Measurements from ENCODE around the gene C1QTNF5.

Gene C1QTNF5

DNA sequence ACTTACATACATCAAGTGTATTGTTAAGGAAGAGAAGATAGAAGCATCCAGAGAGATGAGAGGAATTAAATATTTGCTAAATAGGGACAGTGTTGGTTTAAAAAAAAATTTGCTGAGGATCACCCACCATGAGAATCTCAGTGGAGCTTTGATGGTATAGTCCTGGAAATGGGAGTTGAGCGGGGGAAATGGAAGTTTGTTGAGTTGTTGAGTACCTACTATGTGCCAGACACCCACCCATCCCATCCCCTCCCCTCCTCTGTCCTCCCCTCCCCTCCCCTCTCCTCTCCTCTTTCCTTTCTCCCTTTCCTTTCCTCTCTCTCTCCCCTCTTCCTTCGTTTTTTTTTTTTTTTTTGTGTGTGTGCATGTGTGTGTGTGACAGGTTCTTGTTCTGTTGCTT lies 10.5 kb upstream of the C1QTNF5 start:
- no peak overlapping the region for H3K4me3 ChIP-seq (ENCODE audit: low read depth, low read length)
- no peak for DNase-seq
- H3K79me1 ChIP-seq (ENCODE audit: low read length) = no peaks in the 10 kb centered on the region
- H3K36me3 ChIP-seq (ENCODE audit: control insufficient read depth in 1 of 2, insufficient read depth in 2 of 2, low read length in 2 of 2) = no peaks in the 10 kb centered on the region
- H4K8ac ChIP-seq (ENCODE audit: low read depth, low read length) = no peak overlapping the region
- no peak overlapping the region for H4K91ac ChIP-seq (ENCODE audit: low read depth, low read length)
- no peak overlapping the region for H3K9ac ChIP-seq (ENCODE audit: low read length)
- no CpG with 5 or more reads among the region's 2 CpGs for WGBS (ENCODE audit: extremely low coverage, insufficient coverage, insufficient read length)
- no peaks in the 10 kb centered on the region for H3K4me1 ChIP-seq (ENCODE audit: control insufficient read depth in 1 of 2, insufficient read depth in 2 of 2, low read length in 2 of 2)
- no peaks in the 10 kb centered on the region for H3K9me3 ChIP-seq (ENCODE audit: insufficient read depth, low read depth, low read length)
- H3K14ac ChIP-seq (ENCODE audit: low read length) = no peak overlapping the region
- no peaks in the 10 kb centered on the region for H3K79me2 ChIP-seq (ENCODE audit: control insufficient read depth, insufficient read depth, low read length, poor library complexity)
- no peak overlapping the region for H3K18ac ChIP-seq (ENCODE audit: low read length)
- H4K12ac ChIP-seq (ENCODE audit: low read depth, low read length) = no peak overlapping the region
- no peak overlapping the region for H2BK5ac ChIP-seq (ENCODE audit: low read depth, low read length, poor library complexity)
- H3K23ac ChIP-seq (ENCODE audit: low read length) = no peak overlapping the region
- no peak overlapping the region for H3K27ac ChIP-seq (ENCODE audit: low read depth, low read length)
- no peak overlapping the region for H3K4me2 ChIP-seq (ENCODE audit: low read length)
- no peak overlapping the region for H2AK5ac ChIP-seq (ENCODE audit: low read length)
- no peaks in the 10 kb centered on the region for H3K27me3 ChIP-seq (ENCODE audit: insufficient read depth, low read length)
- no peak overlapping the region for H2AFZ ChIP-seq (ENCODE audit: insufficient read depth, low read length, poor library complexity)
- H3K4ac ChIP-seq (ENCODE audit: low read depth, low read length) = no peak overlapping the region
- H2BK120ac ChIP-seq (ENCODE audit: insufficient read depth, low read length, poor library complexity) = no peak overlapping the region
- no peak overlapping the region for H2BK12ac ChIP-seq (ENCODE audit: low read length)

DNA sequence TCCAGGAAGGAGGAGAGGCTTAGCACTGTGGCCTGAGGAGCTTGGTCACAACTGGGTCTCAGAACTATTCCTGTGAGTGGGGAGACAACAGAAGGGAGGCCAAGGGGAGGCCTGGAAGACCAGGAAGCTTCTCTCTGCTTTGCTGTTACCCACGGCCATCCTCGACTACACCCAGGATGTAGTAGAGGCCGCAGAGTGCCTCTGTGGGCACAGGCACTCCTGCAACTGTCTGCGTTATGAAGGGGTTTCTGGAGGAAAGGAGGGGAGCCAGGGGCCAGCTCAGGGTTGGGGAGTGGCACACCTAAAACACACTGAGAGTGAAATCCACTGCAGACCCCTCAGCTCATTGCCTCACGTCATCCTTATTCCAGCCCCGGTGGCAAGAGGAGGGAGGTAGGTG lies 9.6 kb upstream of the C1QTNF5 start:
- Histone ChIP-seq H4K8ac (ENCODE audit: low read depth, low read length) (no peak overlapping the region), H3K14ac (ENCODE audit: low read length) (no peak overlapping the region), H3K4me1 (ENCODE audit: control insufficient read depth in 1 of 2, insufficient read depth in 2 of 2, low read length in 2 of 2) (no peaks in the 10 kb centered on the region), H3K79me1 (ENCODE audit: low read length) (no peaks in the 10 kb centered on the region), H2AFZ (ENCODE audit: insufficient read depth, low read length, poor library complexity) (no peak overlapping the region), H3K4ac (ENCODE audit: low read depth, low read length) (no peak overlapping the region), H2AK5ac (ENCODE audit: low read length) (no peak overlapping the region), H4K12ac (ENCODE audit: low read depth, low read length) (no peak overlapping the region), H3K23ac (ENCODE audit: low read length) (no peak overlapping the region), H3K79me2 (ENCODE audit: control insufficient read depth, insufficient read depth, low read length, poor library complexity) (no peaks in the 10 kb centered on the region), H2BK5ac (ENCODE audit: low read depth, low read length, poor library complexity) (no peak overlapping the region), H3K9ac (ENCODE audit: low read length) (no peak overlapping the region), H2BK120ac (ENCODE audit: insufficient read depth, low read length, poor library complexity) (no peak overlapping the region), H3K9me3 (ENCODE audit: insufficient read depth, low read depth, low read length) (no peaks in the 10 kb centered on the region), H3K27me3 (ENCODE audit: insufficient read depth, low read length) (no peaks in the 10 kb centered on the region), H3K4me3 (ENCODE audit: low read depth, low read length) (no peak overlapping the region), H3K36me3 (ENCODE audit: control insufficient read depth in 1 of 2, insufficient read depth in 2 of 2, low read length in 2 of 2) (no peaks in the 10 kb centered on the region), H4K91ac (ENCODE audit: low read depth, low read length) (no peak overlapping the region), H2BK12ac (ENCODE audit: low read length) (no peak overlapping the region), H3K4me2 (ENCODE audit: low read length) (no peak overlapping the region), H3K18ac (ENCODE audit: low read length) (no peak overlapping the region), H3K27ac (ENCODE audit: low read depth, low read length) (no peak overlapping the region)
- no CpG with 5 or more reads among the region's 6 CpGs for WGBS (ENCODE audit: extremely low coverage, insufficient coverage, insufficient read length)
- no peak for DNase-seq

DNA sequence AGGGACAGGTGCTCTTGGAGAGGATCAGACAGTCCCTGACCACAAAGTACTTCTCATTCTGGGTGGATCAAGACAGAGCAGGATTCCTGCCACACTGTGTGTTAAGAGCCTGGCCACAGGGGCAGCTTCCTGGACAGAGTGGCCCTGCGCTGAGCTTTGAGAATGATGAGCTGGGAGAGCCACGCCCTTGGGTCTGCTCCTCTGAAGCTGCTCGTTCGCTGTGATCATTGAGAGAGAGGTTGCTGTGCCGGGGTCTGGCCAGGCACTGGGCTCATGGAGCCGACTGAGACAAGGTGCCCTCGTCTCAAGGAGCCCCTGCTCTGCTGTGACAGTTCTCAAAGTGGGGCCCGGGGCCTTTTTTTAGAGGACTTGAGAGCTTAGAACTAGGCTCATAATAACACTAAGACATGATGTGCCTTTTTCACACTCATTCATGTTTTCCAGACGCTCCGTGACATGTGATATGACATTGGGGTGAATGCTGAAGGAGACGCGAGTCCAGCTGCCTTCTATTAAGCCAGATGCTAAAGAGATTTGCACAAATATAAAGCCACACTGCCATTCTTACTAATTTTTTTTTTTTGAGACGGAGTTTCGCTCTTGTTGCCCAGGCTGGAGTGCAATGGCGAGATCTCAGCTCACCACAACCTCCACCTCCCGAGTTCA lies 7.4 kb upstream of the C1QTNF5 start:
- Histone ChIP-seq H4K8ac (ENCODE audit: low read depth, low read length) (no peak overlapping the region), H3K4ac (ENCODE audit: low read depth, low read length) (no peak overlapping the region), H3K9ac (ENCODE audit: low read length) (no peak overlapping the region), H2BK12ac (ENCODE audit: low read length) (no peak overlapping the region), H3K4me3 (ENCODE audit: low read depth, low read length) (no peak overlapping the region), H2AFZ (ENCODE audit: insufficient read depth, low read length, poor library complexity) (no peak overlapping the region), H2BK5ac (ENCODE audit: low read depth, low read length, poor library complexity) (no peak overlapping the region), H2AK5ac (ENCODE audit: low read length) (no peak overlapping the region), H3K4me1 (ENCODE audit: control insufficient read depth in 1 of 2, insufficient read depth in 2 of 2, low read length in 2 of 2) (no peaks in the 10 kb centered on the region), H3K18ac (ENCODE audit: low read length) (no peak overlapping the region), H3K79me1 (ENCODE audit: low read length) (no peaks in the 10 kb centered on the region), H3K4me2 (ENCODE audit: low read length) (no peak overlapping the region), H3K36me3 (ENCODE audit: control insufficient read depth in 1 of 2, insufficient read depth in 2 of 2, low read length in 2 of 2) (no peaks in the 10 kb centered on the region), H3K27me3 (ENCODE audit: insufficient read depth, low read length) (no peaks in the 10 kb centered on the region), H4K91ac (ENCODE audit: low read depth, low read length) (no peak overlapping the region), H3K9me3 (ENCODE audit: insufficient read depth, low read depth, low read length) (no peaks in the 10 kb centered on the region), H3K14ac (ENCODE audit: low read length) (no peak overlapping the region), H4K12ac (ENCODE audit: low read depth, low read length) (no peak overlapping the region), H2BK120ac (ENCODE audit: insufficient read depth, low read length, poor library complexity) (no peak overlapping the region), H3K27ac (ENCODE audit: low read depth, low read length) (no peak overlapping the region), H3K79me2 (ENCODE audit: control insufficient read depth, insufficient read depth, low read length, poor library complexity) (no peaks in the 10 kb centered on the region), H3K23ac (ENCODE audit: low read length) (no peak overlapping the region)
- no peak for DNase-seq
- no CpG with 5 or more reads among the region's 16 CpGs for WGBS (ENCODE audit: extremely low coverage, insufficient coverage, insufficient read length)

DNA sequence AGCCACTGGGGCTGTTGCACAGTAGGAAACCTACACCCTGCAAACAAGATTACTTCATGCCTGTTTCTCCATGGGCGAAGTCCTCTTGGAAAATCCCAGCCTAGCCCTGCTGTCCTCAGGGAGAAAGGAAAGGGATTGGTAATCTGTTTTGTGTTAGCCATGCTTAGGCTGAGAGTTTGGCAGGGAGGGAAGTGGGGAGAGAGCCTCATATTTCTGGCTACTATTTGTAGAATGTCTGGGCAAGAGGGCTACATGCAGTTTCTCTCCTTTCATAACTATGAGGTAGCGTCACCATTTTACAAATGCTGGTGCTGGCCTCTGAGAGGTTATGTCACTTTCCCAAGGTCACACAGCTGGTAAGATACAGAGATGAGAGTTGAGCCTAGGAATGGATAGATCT lies 6.6 kb upstream of the C1QTNF5 start:
- Histone ChIP-seq H3K4me2 (ENCODE audit: low read length) (no peak overlapping the region), H3K27me3 (ENCODE audit: insufficient read depth, low read length) (no peaks in the 10 kb centered on the region), H4K91ac (ENCODE audit: low read depth, low read length) (no peak overlapping the region), H2BK120ac (ENCODE audit: insufficient read depth, low read length, poor library complexity) (no peak overlapping the region), H3K4me1 (ENCODE audit: control insufficient read depth in 1 of 2, insufficient read depth in 2 of 2, low read length in 2 of 2) (no peaks in the 10 kb centered on the region), H3K14ac (ENCODE audit: low read length) (no peak overlapping the region), H2BK12ac (ENCODE audit: low read length) (no peak overlapping the region), H3K4ac (ENCODE audit: low read depth, low read length) (no peak overlapping the region), H3K27ac (ENCODE audit: low read depth, low read length) (no peak overlapping the region), H4K8ac (ENCODE audit: low read depth, low read length) (no peak overlapping the region), H3K9me3 (ENCODE audit: insufficient read depth, low read depth, low read length) (no peaks in the 10 kb centered on the region), H4K12ac (ENCODE audit: low read depth, low read length) (no peak overlapping the region), H3K79me2 (ENCODE audit: control insufficient read depth, insufficient read depth, low read length, poor library complexity) (no peaks in the 10 kb centered on the region), H3K9ac (ENCODE audit: low read length) (no peak overlapping the region), H3K23ac (ENCODE audit: low read length) (no peak overlapping the region), H2AFZ (ENCODE audit: insufficient read depth, low read length, poor library complexity) (no peak overlapping the region), H2AK5ac (ENCODE audit: low read length) (no peak overlapping the region), H2BK5ac (ENCODE audit: low read depth, low read length, poor library complexity) (no peak overlapping the region), H3K36me3 (ENCODE audit: control insufficient read depth in 1 of 2, insufficient read depth in 2 of 2, low read length in 2 of 2) (no peaks in the 10 kb centered on the region), H3K4me3 (ENCODE audit: low read depth, low read length) (no peak overlapping the region), H3K18ac (ENCODE audit: low read length) (no peak overlapping the region), H3K79me1 (ENCODE audit: low read length) (no peaks in the 10 kb centered on the region)
- no CpG with 5 or more reads among the region's 2 CpGs for WGBS (ENCODE audit: extremely low coverage, insufficient coverage, insufficient read length)
- DNase-seq = peak; percentile 69 to 85
